ENCODE data around the gene METTL24.

METTL24 gene

GRCh38 chr6:110296241-110297025 is 61.7 kb downstream of the METTL24 start:
- no peak for TF ChIP-seq CTCF (conservative IDR thresholded peaks at IDR 0.05)
- no peak overlapping the region; the same call in 1 of the 2 replicates for H3K27ac ChIP-seq

GRCh38 chr6:110295451-110296165 is 62.5 kb downstream of the METTL24 start:
- no peak overlapping the region for H3K27ac ChIP-seq
- no peak for TF ChIP-seq CTCF (conservative IDR thresholded peaks at IDR 0.05)

- TF ChIP-seq CTCF (conservative IDR thresholded peaks at IDR 0.05), result no peak
- H3K27ac ChIP-seq, result no peak overlapping the region
Observed at GRCh38 chr6:110287462-110288341, 70.4 kb downstream of the METTL24 start.

- H3K27ac ChIP-seq, result no peak overlapping the region
- TF ChIP-seq CTCF (conservative IDR thresholded peaks at IDR 0.05), result no peak
Observed at GRCh38 chr6:110285306-110286060, 72.7 kb downstream of the METTL24 start.

- H3K27ac ChIP-seq, result no peak overlapping the region
- no peak for TF ChIP-seq CTCF (conservative IDR thresholded peaks at IDR 0.05)
Observed at GRCh38 chr6:110284855-110285254, 73.3 kb downstream of the METTL24 start.

- H3K27ac ChIP-seq, result no peak overlapping the region
- no peak for TF ChIP-seq CTCF (conservative IDR thresholded peaks at IDR 0.05)
Observed at GRCh38 chr6:110283657-110284056, 74.5 kb downstream of the METTL24 start.

Measured in VCaP (cell line).